Activated CD4-positive, alpha-beta T cell treated with anti-CD3 and anti-CD28 coated beads for 24 hours (primary cell): ENCODE data around the gene SPATC1L.
A peak's percentile ranks its signal among the peaks of the same experiment; 100 is the strongest.
"Not testable (repeated sequence)": the region's sequence is repeated elsewhere in the genome, so short reads cannot be mapped to it uniquely, and the experiment has no call there.

Experiments used
- DNase-seq, 2 donors: peaks; one replicate each; pipeline ENCODE4 v3.0.0-alpha.2; 2020; ENCODE audit warnings: low read depth in 2 of 2

Gene SPATC1L

GRCh38 chr21:46183910-46184624, at the start of gene SPATC1L:
SPATC1L (minus strand) TSS chr21:46184459; CDS start chr21:46182816, 1,643 bp downstream.
- DNase-seq = peak; percentile 20 to 21

GRCh38 chr21:46229923-46230260, 45.6 kb upstream of the SPATC1L start:
- DNase-seq = no peak

GRCh38 chr21:46229133-46229922, 45.1 kb upstream of the SPATC1L start:
- no peak for DNase-seq

- DNase-seq = peak; percentile 94
These were observed 44.2 kb upstream of the SPATC1L start, which contains the start of gene LSS for GRCh38 chr21:46228345-46229051. LSS (minus strand) TSS chr21:46228774; CDS start chr21:46228745, 29 bp downstream.

- no peak for DNase-seq
These were observed 43.6 kb upstream of the SPATC1L start for GRCh38 chr21:46227811-46228344.

GRCh38 chr21:46226920-46227599, 42.8 kb upstream of the SPATC1L start:
- no peak for DNase-seq

GRCh38 chr21:46226146-46226545, 41.9 kb upstream of the SPATC1L start:
- DNase-seq = no peak

GRCh38 chr21:46223661-46224060, 39.4 kb upstream of the SPATC1L start:
- not testable (repeated sequence) for DNase-seq

- DNase-seq = no peak
These were observed 39.0 kb upstream of the SPATC1L start for GRCh38 chr21:46223217-46223616.

GRCh38 chr21:46222436-46223116, 38.3 kb upstream of the SPATC1L start:
- no peak for DNase-seq

- DNase-seq = no peak
These were observed 37.6 kb upstream of the SPATC1L start for GRCh38 chr21:46221664-46222435.

- no peak for DNase-seq
These were observed 36.6 kb upstream of the SPATC1L start for GRCh38 chr21:46220847-46221246.

- no peak for DNase-seq
These were observed 36.1 kb upstream of the SPATC1L start for GRCh38 chr21:46220275-46220810.

- DNase-seq = no peak
These were observed 35.5 kb upstream of the SPATC1L start for GRCh38 chr21:46219591-46220239.

GRCh38 chr21:46218906-46219590, 34.8 kb upstream of the SPATC1L start:
- no peak for DNase-seq

- DNase-seq = no peak
These were observed 33.4 kb upstream of the SPATC1L start for GRCh38 chr21:46217511-46218196.

- DNase-seq = no peak
These were observed 32.0 kb upstream of the SPATC1L start for GRCh38 chr21:46216132-46216747.
